ENCODE data around the gene IGSF21. TPM values are rescaled to one million over a fixed set of nuclear protein-coding genes. Genes with fewer than 3 reads are reported as not detected.

The IGSF21 gene
- total RNA-seq, 1 donor from 2014 or later = 1.8 TPM

- Histone ChIP-seq H3K4me1 (no peaks in the 10 kb centered on the region), H3K4me3 (no peak overlapping the region), H3K27me3 (ENCODE audit: low read depth) (peaks cover 54% of the 10 kb centered on the region), H3K9me3 (no peaks in the 10 kb centered on the region), H3K36me3 (no peaks in the 10 kb centered on the region), H3K27ac (no peak overlapping the region)
- no peak for ATAC-seq
- DNase-seq = no peak
- TF ChIP-seq CTCF (IDR thresholded peaks at IDR 0.05) = no peak
- intact Hi-C loops (cut with DNase I) = no loop called here
Measured at GRCh38 chr1:18201997-18202719, 94.6 kb downstream of the IGSF21 start.

- Histone ChIP-seq H3K27ac (no peak overlapping the region), H3K9me3 (no peaks in the 10 kb centered on the region), H3K4me1 (no peaks in the 10 kb centered on the region), H3K27me3 (ENCODE audit: low read depth) (peaks cover 41% of the 10 kb centered on the region), H3K4me3 (no peak overlapping the region), H3K36me3 (no peaks in the 10 kb centered on the region)
- intact Hi-C loops (cut with DNase I) = no loop called here
- no peak for DNase-seq
- no peak for ATAC-seq
- no peak for TF ChIP-seq CTCF (IDR thresholded peaks at IDR 0.05)
Measured at GRCh38 chr1:18203645-18204044, 96.0 kb downstream of the IGSF21 start.

GRCh38 chr1:18204575-18204974, 97.0 kb downstream of the IGSF21 start:
- intact Hi-C loops (cut with DNase I) = no loop called here
- Histone ChIP-seq H3K9me3 (no peaks in the 10 kb centered on the region), H3K4me1 (no peaks in the 10 kb centered on the region), H3K27me3 (ENCODE audit: low read depth) (peaks cover 34% of the 10 kb centered on the region), H3K36me3 (no peaks in the 10 kb centered on the region), H3K4me3 (no peak overlapping the region), H3K27ac (no peak overlapping the region)
- no peak for ATAC-seq
- no peak for TF ChIP-seq CTCF (IDR thresholded peaks at IDR 0.05)
- DNase-seq = no peak

GRCh38 chr1:18205319-18205718, 97.7 kb downstream of the IGSF21 start:
- no peaks in the 10 kb centered on the region for H3K36me3 ChIP-seq
- no peaks in the 10 kb centered on the region for H3K4me1 ChIP-seq
- ATAC-seq (no peak), DNase-seq (no peak)
- peaks cover 26% of the 10 kb centered on the region for H3K27me3 ChIP-seq (ENCODE audit: low read depth)
- intact Hi-C loops (cut with DNase I) = no loop called here
- H3K27ac ChIP-seq = no peak overlapping the region
- no peak for TF ChIP-seq CTCF (IDR thresholded peaks at IDR 0.05)
- H3K9me3 ChIP-seq = no peaks in the 10 kb centered on the region
- no peak overlapping the region for H3K4me3 ChIP-seq

GRCh38 chr1:18211764-18212163, 104.2 kb downstream of the IGSF21 start:
- Histone ChIP-seq H3K27ac (no peak overlapping the region), H3K36me3 (no peaks in the 10 kb centered on the region), H3K9me3 (no peaks in the 10 kb centered on the region), H3K27me3 (ENCODE audit: low read depth) (peaks cover 5% of the 10 kb centered on the region), H3K4me1 (no peaks in the 10 kb centered on the region), H3K4me3 (no peak overlapping the region)
- DNase-seq (no peak), ATAC-seq (no peak)
- intact Hi-C loops (cut with DNase I) = no loop called here
- TF ChIP-seq CTCF (IDR thresholded peaks at IDR 0.05) = no peak
